Activated T-helper 9 cell treated with anti-CD3 and anti-CD28 coated beads, Interleukin-2, amount 50 U/mL, for 16 hours (primary cell): ENCODE results near the gene C2orf81.
"Not testable (repeated sequence)": the region's sequence is repeated elsewhere in the genome, so short reads cannot be mapped to it uniquely, and the experiment has no call there.

ENCODE experiments used
- DNase-seq: peaks from one replicate; pipeline ENCODE4 v3.0.0-alpha.2; 2020; ENCODE audit warnings: low read depth

C2orf81 gene

GRCh38 chr2:74421221-74421870, at the start of gene C2orf81, which contains the start of gene WDR54:
Gene C2orf81, minus strand, starts transcription at chr2:74421619. Its CDS starts 59 bp downstream, at chr2:74421560.
Gene WDR54, plus strand, starts transcription at chr2:74421730. Its CDS starts 424 bp downstream, at chr2:74422154.
- DNase-seq: peak; percentile 91

GRCh38 chr2:74470742-74471141, 49.3 kb upstream of the C2orf81 start:
- not testable (repeated sequence) for DNase-seq

GRCh38 chr2:74464406-74464805, 43.0 kb upstream of the C2orf81 start:
- no peak for DNase-seq

- no peak for DNase-seq
Observed at GRCh38 chr2:74462786-74463105, 41.3 kb upstream of the C2orf81 start.

- no peak for DNase-seq
Observed at GRCh38 chr2:74462054-74462785, 40.8 kb upstream of the C2orf81 start.

- no peak for DNase-seq
Observed at GRCh38 chr2:74461187-74462053, 40.0 kb upstream of the C2orf81 start.

GRCh38 chr2:74460187-74460586, 38.8 kb upstream of the C2orf81 start:
- not testable (repeated sequence) for DNase-seq

GRCh38 chr2:74459503-74460118, 38.2 kb upstream of the C2orf81 start:
- DNase-seq: not testable (repeated sequence)

- no peak for DNase-seq
Observed at GRCh38 chr2:74458938-74459363, 37.5 kb upstream of the C2orf81 start.

GRCh38 chr2:74458132-74458937, 36.9 kb upstream of the C2orf81 start, which contains the start of gene WBP1:
Gene WBP1, plus strand, starts transcription at chr2:74458438. Its CDS starts 165 bp downstream, at chr2:74458603.
- DNase-seq: peak; percentile 98

- DNase-seq: peak; percentile 76
Observed at GRCh38 chr2:74457549-74458131, 36.2 kb upstream of the C2orf81 start.

GRCh38 chr2:74457129-74457548, 35.7 kb upstream of the C2orf81 start:
- DNase-seq: no peak

- peak; percentile 94 for DNase-seq
Observed at GRCh38 chr2:74454654-74455511, 33.5 kb upstream of the C2orf81 start, which contains the start of gene INO80B. Gene INO80B, plus strand, starts transcription at chr2:74455087. Its CDS starts 30 bp downstream, at chr2:74455117.

- DNase-seq: no peak
Observed at GRCh38 chr2:74450570-74451190, 29.3 kb upstream of the C2orf81 start.

GRCh38 chr2:74448771-74449170, 27.4 kb upstream of the C2orf81 start:
- no peak for DNase-seq

GRCh38 chr2:74447230-74447999, 26.0 kb upstream of the C2orf81 start:
- DNase-seq: no peak

- DNase-seq: no peak
Observed at GRCh38 chr2:74444498-74445318, 23.3 kb upstream of the C2orf81 start.
